Ishikawa (cell line): ENCODE measurements around the gene MOCS3.

Source experiments
- CREB1 ChIP-seq: IDR thresholded peaks from 2 replicates; pipeline ENCODE4 v1.6.1; 2012; ENCODE audit warnings: low read depth
- EGR1 ChIP-seq: IDR thresholded peaks from 2 replicates; pipeline ENCODE4 v1.6.1; 2012
- EP300 ChIP-seq: IDR thresholded peaks from 2 replicates; pipeline ENCODE4 v1.6.1; 2012; ENCODE audit warnings: borderline replicate concordance
- RAD21 ChIP-seq: IDR thresholded peaks from 2 replicates; pipeline ENCODE4 v1.6.1; 2012; ENCODE audit warnings: low read depth
- YY1 ChIP-seq: IDR thresholded peaks from 2 replicates; pipeline ENCODE4 v1.6.1; 2012; ENCODE audit warnings: low read depth
- ZBTB7A ChIP-seq: IDR thresholded peaks from 2 replicates; pipeline ENCODE4 v1.6.1; 2012; ENCODE audit warnings: low read depth
- TF ChIP-seq, protein P1 (sequence below): IDR thresholded peaks from 2 replicates; pipeline ENCODE4 v1.6.1; 2012

DNA sequence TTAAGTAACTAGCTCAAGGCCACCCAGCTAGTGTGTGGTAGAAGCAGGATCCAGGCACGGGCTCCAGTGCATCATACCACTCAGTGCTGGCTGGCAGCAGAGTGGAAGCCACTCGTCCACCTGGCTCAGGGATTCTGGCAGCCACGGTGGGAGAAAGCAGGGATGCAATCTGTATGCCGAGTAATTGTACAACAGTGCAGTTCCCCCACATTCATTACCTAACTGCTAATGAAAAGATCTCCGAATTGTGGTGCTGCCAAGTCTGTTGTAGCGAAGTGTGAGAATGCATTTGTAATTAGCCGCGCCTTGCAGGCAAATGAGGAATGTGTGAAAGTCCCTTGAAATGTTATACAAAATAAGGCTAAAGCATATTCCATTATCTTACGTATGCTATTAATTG is 35.3 kb downstream of the MOCS3 start:
- TF ChIP-seq YY1 = no peak
- TF ChIP-seq RAD21 = no peak
- TF ChIP-seq, protein P1, sequence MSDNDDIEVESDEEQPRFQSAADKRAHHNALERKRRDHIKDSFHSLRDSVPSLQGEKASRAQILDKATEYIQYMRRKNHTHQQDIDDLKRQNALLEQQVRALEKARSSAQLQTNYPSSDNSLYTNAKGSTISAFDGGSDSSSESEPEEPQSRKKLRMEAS = no peak
- no peak for TF ChIP-seq ZBTB7A
- no peak for TF ChIP-seq EGR1
- no peak for TF ChIP-seq CREB1
- TF ChIP-seq EP300 = no peak
